ENCODE results near the gene MRGPRG. TPM values are rescaled to one million over a fixed set of nuclear protein-coding genes. Genes with fewer than 3 reads are reported as not detected.

MRGPRG gene
- polyA plus RNA-seq, 3 donors: not detected

DNA sequence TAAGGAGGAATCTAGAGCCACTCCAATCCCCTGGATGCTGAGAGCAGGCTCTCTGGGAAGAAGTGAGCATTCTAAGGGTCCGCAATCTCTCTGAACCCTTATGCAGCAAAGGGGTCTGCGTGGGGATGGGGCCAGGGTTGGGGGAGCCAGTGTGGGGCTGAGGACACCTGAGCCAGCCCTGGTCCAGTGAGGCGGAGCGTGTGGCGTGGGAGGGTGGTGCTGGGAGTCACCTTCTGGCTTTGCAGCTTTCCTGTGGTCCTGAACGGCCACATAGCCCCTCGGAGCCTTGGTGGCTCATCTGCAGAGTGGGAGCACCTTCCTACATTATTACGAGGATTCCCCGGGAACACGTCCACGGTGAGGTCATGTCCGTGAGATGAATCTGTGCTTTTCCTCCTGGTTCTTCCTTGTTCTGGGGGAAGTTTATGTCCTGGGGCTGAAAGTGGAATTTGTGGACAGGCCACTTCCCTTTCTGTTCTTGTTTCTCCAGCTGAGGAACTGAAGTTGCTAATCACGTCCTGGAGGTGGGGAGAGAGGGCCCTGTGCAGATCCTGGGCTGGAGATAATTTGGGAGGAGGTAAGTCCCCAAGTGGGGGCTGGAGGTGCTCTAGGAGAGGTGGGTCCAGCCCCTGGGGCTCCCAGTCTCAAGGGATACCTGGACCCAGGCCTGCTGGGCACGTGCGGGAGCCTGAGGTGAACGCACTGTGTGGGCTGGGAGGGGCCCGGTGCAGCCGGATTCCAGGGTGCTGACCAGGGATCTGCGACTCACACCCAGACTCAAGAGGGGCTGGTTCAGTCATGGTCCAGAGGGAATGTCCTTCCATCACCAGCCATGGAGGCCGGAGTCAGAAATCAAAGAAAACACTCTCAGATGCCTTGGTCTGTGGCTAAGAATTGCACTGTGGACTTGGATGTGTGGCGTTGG lies 7.5 kb upstream of the MRGPRG start:
- no peak for DNase-seq (ENCODE audit: low read depth in 3 of 3, low spot score in 2 of 3)

DNA sequence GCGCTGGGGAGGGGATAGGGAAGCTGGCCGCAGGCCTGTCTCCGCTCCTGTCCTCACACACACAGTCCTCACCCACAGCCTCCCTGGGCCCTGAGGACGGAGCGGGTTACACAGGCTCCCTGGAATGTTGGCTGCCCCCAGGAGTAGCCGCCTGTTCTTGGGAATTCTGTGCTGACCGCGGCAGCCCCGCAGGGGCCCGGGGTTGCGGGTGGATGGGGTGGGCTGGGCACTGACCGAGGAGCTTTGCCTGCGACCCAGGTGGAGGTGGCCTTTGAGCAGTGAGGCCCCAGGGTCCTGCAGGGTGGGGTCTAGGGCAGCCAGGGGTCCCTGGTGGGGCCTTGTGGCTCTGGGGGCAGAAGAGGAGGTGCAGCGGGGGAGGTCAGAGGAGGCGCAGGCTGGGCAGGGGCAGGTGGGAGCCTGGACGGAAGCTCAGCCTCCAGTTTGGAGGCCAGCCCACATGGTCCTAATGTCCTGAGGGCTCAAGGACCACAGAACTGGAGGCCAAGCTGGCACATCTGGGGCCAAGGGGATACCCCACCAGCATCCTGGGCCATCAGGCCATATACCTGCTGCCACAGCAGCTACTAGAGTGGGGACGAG lies 6.6 kb upstream of the MRGPRG start:
- no peak for DNase-seq (ENCODE audit: low read depth in 3 of 3, low spot score in 2 of 3)

DNA sequence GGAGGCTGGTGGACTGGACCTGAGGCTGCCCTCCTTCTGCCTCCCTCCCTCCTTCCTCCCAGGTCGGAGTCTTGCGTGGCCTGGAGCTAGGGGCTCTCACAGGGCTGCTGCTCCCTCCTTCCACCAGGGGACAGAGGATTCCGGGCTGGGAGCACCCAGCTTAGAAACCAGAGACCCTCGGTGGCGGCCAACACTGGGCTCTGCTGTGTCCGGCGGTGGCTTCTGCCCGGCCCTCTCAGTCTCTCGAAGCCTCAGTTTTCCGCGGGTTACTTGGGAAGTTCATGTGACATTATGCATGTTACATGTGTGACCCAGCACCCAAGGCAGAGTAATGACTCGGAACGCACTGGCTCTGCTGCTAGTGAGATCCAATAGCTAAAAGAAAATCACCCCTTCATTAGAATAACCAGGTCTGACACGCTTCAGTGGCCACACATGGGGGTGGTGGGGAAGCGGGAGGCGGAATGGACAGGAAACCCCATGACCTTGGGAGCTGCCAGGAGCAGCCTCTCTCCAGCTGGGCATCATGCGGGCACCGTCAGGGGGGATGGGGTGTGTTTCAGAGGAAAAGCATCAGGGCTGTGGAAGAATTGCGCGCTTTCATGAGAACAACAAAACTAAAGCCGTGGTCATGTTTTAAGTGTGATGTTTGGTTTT lies 5.9 kb upstream of the MRGPRG start:
- no peak for DNase-seq (ENCODE audit: low read depth in 3 of 3, low spot score in 2 of 3)

DNA sequence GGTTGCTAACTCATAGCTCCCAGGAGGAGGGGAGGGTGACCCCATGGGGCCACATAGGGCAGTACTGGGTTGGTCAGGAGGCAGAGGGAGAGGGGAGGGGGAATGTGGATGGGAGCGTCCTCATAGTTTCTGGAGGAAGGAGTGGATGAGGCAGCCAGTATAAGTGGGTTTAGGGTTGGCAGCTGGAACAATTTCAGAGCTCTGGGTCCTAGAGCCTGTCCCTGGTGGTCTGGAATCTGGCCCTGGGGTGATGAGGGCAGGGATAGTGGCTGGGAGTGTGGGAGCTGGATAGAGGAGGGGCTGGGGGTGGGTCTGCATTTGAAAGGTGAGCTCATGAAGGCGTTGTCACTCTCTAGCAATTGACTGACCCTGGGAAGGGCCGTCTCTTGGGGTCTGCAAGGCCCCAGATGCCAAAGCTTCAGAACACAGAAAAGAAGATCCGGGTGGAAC lies 5.3 kb upstream of the MRGPRG start:
- no peak for DNase-seq (ENCODE audit: low read depth in 3 of 3, low spot score in 2 of 3)

DNA sequence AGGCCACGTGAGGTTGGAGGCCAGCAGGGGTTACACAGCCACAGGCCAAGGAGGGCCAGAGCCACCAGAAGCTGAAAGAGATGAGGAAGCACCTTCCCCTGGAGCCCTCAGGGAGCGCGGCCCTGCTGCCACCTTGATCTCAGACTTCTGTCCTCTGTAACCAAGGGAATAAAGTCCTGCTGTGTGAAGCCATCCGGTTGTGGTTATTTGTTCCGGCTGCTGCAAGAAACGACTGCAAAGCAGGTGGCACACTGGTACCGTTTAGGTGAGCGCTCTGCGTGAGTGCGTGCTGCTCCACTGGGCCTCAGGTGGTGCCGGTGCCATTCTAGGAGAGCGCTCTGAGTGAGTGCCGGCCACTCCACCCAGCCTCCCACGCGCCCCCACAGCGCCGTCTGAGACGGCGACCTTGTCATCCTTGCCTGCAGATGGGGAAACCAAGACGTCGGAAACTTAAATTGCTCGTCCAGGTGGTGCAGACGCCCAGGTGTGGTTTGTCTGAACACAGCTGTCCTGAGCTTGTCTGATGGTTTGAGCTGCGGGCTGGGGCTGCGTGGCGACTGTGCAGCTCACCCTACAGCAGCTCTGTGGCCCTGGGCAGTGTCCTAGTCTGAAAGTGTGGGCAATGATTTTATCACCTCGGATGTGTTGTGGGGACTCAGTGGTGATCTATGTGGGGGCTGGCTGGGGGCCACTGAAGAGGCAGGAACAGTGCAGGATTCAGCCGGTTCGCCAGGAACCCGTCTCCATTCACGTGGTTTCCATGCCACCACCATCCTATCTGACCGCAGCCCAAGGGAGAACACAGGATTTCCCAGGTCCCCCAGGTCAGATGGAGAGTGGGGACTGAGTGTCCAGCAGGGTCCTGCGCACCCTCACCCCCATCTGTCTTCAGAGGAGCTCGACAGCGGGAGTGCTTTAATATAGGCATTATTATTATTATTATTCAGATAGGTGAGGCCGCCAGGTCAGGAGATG lies 4.6 kb upstream of the MRGPRG start:
- DNase-seq (ENCODE audit: low read depth in 3 of 3, low spot score in 2 of 3): no peak

DNA sequence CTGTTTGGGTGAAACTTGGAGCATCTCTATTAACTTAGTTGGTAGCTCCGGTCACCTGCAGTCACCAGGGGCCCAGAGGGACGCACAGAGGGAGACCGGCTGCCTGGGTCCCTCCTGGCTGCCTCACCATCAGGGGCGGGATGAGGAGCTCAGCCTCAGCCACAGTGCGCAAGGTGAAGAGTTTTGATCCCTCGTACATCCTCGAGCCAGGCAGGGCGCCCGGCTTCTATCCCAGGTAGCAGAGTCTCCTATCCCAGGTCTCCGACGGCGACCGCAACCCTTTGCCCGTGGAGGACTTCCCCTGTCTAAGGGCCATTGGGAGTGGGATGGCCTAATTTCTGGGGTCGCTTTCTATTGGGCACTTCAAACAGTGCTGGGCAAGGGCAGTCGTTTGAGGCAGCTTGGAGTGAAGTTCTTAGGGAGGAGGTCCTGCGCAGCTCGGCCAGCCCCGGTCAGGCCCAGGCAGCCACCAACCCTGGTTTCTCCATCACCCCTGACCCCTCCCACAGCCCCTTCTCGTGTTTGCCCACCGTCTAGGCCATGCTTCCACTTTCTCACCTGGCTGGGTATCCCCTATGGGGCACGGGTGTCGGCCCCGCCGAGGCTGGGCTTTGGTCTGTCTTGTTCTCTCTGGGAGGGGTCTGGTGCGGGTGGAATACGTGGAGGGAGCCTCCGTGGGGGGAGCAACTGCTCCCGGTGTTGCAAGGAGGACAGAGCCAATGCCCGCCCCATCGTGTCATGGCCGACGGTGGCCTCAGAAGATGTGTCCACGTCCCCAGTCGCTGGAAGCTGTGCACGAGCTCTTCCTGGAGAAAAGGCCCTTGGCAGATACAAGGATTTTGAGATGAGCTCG lies 3.6 kb upstream of the MRGPRG start:
- no peak for DNase-seq (ENCODE audit: low read depth in 3 of 3, low spot score in 2 of 3)

GRCh38 chr11:3221408-3222002 lies 2.9 kb upstream of the MRGPRG start:
- DNase-seq (ENCODE audit: low read depth in 3 of 3, low spot score in 2 of 3): no peak

GRCh38 chr11:3220521-3221407 lies 2.2 kb upstream of the MRGPRG start:
- DNase-seq (ENCODE audit: low read depth in 3 of 3, low spot score in 2 of 3): no peak

GRCh38 chr11:3220101-3220500 lies 1.5 kb upstream of the MRGPRG start:
- no peak for DNase-seq (ENCODE audit: low read depth in 3 of 3, low spot score in 2 of 3)

DNA sequence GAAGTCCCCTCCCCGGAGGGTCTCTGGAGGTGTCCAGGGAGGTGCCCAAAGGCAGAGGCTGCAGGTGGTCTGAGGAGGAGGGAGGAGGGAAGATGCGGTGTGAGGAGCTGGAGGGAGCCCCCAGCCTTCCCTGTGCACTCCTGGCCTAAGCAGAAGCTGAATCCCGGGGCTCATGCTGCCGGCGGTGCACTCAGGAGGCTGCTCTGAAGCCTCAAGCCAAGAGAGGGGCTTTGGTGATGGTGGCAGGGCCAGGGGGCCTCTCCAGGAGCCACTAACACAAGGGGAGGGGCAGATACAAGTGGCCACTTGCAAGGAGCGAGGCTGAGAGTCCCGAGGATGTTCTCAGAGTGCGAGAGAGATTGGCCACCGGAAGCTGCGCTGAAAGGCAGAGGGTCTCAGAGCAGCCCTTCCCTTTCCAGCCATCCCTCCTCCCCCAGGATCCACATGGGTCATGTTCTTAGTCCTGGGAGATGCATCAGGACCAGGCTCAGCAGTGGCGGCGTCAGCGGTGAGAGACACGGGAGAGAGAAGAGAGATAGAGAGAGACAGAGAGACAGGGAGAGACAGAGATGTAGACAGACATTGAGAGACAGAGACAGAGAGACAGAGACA lies 774 bp upstream of the MRGPRG start:
- DNase-seq (ENCODE audit: low read depth in 3 of 3, low spot score in 2 of 3): no peak

DNA sequence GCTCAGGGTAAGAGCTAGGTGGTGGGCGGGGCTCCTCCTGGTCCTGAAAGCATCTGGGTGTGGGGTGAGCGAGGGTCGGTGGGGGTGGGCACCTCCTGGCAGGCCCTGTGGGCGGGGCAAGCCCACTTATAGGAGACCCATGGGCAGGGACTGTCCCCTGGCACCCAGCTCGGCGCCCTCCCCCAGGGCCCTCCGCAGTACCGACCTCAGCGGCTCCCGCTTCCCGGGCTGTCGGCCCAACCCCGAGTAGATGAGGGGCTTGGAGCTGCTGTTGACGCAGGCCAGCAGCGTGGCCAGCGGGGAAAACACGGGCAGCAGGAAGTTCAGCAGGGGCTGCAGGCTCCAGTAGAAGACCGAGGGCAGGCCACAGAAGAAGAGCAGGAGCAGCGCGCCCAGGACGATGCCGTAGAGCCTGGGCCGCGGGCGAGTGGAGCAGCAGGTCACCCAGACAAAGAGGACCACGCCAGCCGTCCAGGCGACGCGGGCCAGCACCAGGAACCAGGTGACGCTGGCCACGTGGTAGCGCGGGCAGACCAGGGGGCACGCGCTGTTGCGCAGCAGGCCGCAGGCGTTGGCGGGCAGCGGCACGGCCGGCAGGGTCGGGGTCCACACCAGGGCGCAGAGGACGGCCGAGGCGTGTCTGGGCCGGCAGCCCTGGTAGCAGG lies 663 bp downstream of the MRGPRG start:
- DNase-seq (ENCODE audit: low read depth in 3 of 3, low spot score in 2 of 3): no peak

DNA sequence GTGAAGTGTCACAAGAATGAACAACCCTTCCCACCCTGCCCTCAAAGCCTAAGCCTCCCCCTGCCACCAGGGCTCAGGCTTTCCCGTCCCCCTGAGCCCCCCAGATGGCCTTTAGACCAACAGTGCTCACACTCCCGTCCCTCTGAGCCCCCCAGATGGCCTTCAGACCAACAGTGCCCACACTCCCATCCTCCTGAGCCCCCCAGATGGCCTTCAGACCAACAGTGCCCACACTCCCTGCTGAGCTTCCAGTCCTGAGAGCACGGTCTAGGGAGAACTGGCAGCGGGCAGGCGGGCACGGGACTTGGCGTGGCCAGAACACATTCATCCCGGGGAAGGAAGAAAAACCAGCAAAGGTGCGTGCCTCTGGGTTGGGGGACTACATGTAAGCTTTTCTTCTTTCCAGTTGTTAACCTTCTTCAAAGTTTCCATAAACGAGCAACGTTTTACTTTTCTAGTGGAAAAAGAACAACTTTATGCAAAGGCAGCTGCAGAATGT lies 2.5 kb downstream of the MRGPRG start:
- no peak for DNase-seq (ENCODE audit: low read depth in 3 of 3, low spot score in 2 of 3)

DNA sequence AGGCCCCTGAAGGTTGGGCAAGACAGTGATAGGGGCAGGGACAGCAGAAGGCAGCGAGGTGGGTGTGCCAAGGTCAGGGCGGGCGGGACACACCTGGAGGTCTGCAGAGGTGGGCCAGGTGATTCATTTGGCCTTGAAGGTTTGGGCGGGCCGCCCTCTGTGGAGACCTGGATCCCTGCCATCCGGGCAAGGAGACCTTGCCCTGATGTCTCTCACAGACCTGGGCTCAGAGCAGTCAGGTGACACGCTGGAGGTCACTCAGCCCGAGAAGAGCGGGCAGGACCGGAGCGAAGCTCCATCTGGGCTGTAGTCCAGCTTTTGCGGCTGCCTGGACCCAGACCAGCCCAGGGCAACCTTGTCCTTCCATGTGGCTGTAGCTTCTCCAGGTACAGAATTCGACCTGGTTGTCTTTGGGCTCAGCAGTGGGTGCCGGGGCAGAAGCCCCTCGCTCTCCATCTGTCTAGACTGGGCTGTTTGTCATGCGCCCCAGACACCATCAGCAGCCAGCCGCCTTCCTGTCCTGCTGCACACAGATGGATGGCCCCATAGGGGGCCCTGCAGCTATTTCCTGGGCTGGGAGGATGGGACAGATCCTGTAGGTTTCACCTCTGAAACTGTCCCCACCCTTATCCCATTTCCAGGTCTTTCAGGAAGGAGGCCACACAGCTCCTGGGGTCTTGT lies 3.1 kb downstream of the MRGPRG start:
- DNase-seq (ENCODE audit: low read depth in 3 of 3, low spot score in 2 of 3): no peak

GRCh38 chr11:3214420-3214699 lies 4.3 kb downstream of the MRGPRG start:
- no peak for DNase-seq (ENCODE audit: low read depth in 3 of 3, low spot score in 2 of 3)

GRCh38 chr11:3213659-3214419 lies 4.8 kb downstream of the MRGPRG start:
- no peak for DNase-seq (ENCODE audit: low read depth in 3 of 3, low spot score in 2 of 3)

DNA sequence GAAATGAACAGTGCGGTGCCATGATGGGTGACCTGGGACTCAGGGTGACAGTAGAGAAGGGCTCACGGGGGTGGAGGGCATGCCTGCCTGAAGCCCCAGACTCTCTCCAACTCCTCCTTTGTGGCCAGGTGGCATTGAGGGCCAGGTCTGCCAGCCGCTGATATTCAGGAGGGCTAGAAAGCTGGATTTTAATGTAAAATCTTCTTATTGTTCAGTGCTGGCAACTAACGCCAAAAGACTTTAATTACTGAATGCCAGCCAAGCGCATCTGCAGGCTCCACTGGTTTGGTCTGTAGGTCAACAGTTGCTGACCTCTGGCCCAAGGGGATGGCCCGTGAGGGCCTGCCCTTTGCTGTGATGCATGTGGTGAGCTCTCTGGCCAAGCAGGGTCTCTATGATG lies 10.3 kb downstream of the MRGPRG start:
- no peak for DNase-seq (ENCODE audit: low read depth in 3 of 3, low spot score in 2 of 3)

Measured in right renal cortex interstitium (tissue), 3 donors.